ENCODE results near the gene ATP2B3. TPM values are rescaled to one million over a fixed set of nuclear protein-coding genes. Genes with fewer than 3 reads are reported as not detected.

Gene ATP2B3
- total RNA-seq (2011; cell fraction: chromatin; rRNA removed; ENCODE audit: low replicate concordance), result not detected in 2 replicates
- not detected in 2 replicates for total RNA-seq (2011; cell fraction: nucleolus; rRNA removed)
- not detected in 2 replicates for total RNA-seq (2011; cell fraction: nucleoplasm; rRNA removed)
- total RNA-seq (2014; rRNA removed) (not detected in 2 replicates), total RNA-seq (2014; rRNA removed; fragmentation: Illumina TruSeq; extraction: Trizol) (not detected in 2 replicates), total RNA-seq (2015; rRNA removed; fragmentation: Illumina TruSeq; extraction: Trizol) (not detected in 2 replicates), total RNA-seq (2021) (not detected in 2 replicates), polyA plus RNA-seq (2011; rRNA removed) (0.04 TPM in 1 of 2 replicates, not detected in the other), polyA plus RNA-seq (2014; fragmentation: Illumina TruSeq; extraction: Trizol) (not detected in 2 replicates), polyA plus RNA-seq (2014; fragmentation: Nextera tagmentation; extraction: Ambion mirVana) (under 1 TPM in 1 of 2 experiments, not detected in 1; 0.04 TPM), polyA plus RNA-seq (2014; rRNA removed) (0.04 TPM in 1 of 2 replicates, not detected in the other), polyA minus RNA-seq (2011; rRNA and poly(A)+ RNA removed) (not detected in 2 replicates), Bru-seq, nascent RNA (percentile 3 among the genes with signal in this experiment), BruChase-seq, experiment 1, labeled RNA remaining after a 2-hour chase (not detected), BruChase-seq, experiment 2, labeled RNA remaining after a 6-hour chase (not detected)
- 0.03 and 0.07 TPM in 2 replicates for polyA plus RNA-seq (2011; cell fraction: cytosol; rRNA removed)
- polyA plus RNA-seq (2011; cell fraction: nucleus; rRNA removed), result 0.04 and 0.06 TPM in 2 replicates
- polyA plus RNA-seq (2012), result 0.01 and 0.07 TPM in 2 replicates
- not detected in 2 replicates for polyA minus RNA-seq (2011; cell fraction: cytosol; rRNA and poly(A)+ RNA removed)
- not detected in 2 replicates for polyA minus RNA-seq (2011; cell fraction: nucleus; rRNA and poly(A)+ RNA removed)
- long read RNA-seq, experiment 1, result 0 reads
- long read RNA-seq, experiment 2, result 0 reads
- long read RNA-seq, experiment 3, result 0 reads

DNA sequence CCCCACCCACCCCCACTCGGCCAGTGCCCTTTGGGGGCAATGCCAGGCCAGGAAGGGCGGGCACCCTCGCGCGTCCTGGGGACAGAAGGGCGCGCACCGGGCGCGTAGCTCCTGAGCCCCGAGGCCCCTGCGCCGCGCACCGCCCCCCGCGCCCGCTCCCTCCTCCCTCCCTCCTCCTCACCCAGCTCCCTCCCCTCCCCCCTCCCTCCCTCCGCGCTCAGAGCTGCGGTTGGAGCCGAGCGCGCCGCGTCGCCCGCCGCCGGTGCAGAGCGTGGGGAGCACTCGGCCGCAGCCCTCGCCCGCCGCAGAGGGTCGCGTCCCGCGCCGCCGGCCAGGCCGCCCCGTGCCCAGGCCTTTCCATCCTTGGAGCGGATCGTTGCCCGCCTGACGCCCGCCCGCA lies at the start of gene ATP2B3:
ATP2B3 (plus strand) TSS at position 220 of the 400 bp plus-strand sequence. CDS start 18,606 bp downstream, outside the sequence.
- CTCF ChIA-PET (ENCODE audit: low intra/inter-chr PET ratio), result no interaction called here

More for the DNA sequence above, at the start of gene ATP2B3:
- no peaks in the 10 kb centered on the region for H3K36me3 ChIP-seq (ENCODE audit: control insufficient read depth, insufficient read depth, low read length)
- no TSS peak for BruUV-seq (replicated peaks)
- no peak within 1 kb of the TSS for H3K9ac ChIP-seq (ENCODE audit: insufficient read depth in 1 of 2, low read depth in 2 of 2, low read length in 2 of 2)
- no peaks in the 10 kb centered on the region for H4K20me1 ChIP-seq (replicated peaks; ENCODE audit: control insufficient read depth, insufficient read depth, low read length)
- peaks cover 0 to 6% of the 10 kb centered on the region in 2 experiments; a peak in 2 of 5 replicates for H3K4me1 ChIP-seq (replicated peaks in 1 of 2; ENCODE audit: control insufficient read depth in 2 of 2, insufficient read depth in 2 of 2, low read length in 2 of 2)
- H2AFZ ChIP-seq (ENCODE audit: low read depth, low read length), result no peak within 1 kb of the TSS
- H3K4me2 ChIP-seq (ENCODE audit: insufficient read depth, low read length), result no peak within 1 kb of the TSS
- H3K9me1 ChIP-seq (ENCODE audit: control insufficient read depth, insufficient read depth, low read length), result no peaks in the 10 kb centered on the region
- H3K27ac ChIP-seq (ENCODE audit: extremely low read depth, low read depth, low read length), result no peak within 1 kb of the TSS
- DNase-seq (ENCODE audit: extremely low read depth in 1 of 4, low spot score in 3 of 4) (no peak), ATAC-seq (no peak), FAIRE-seq (no peak)
- H3K4me3 ChIP-seq, result no peak within 1 kb of the TSS
- WGBS (ENCODE audit: insufficient coverage, low coverage, missing lambda C conversion rate), result no CpG with 5 or more reads among the region's 50 CpGs
- intact Hi-C loops (cut with micrococcal nuclease), result no loop called here
- no peaks in the 10 kb centered on the region for H3K9me3 ChIP-seq (replicated peaks; ENCODE audit: control insufficient read depth, insufficient read depth, low read depth, low read length)
- in situ Hi-C loops (cut with MboI), result no loop called here
- no peaks in the 10 kb centered on the region for H3K79me2 ChIP-seq (ENCODE audit: control insufficient read depth, insufficient read depth, low read length)
- no peak for TF ChIP-seq ZNF764 (CRISPR knock-in tag; IDR thresholded peaks at IDR 0.05; ENCODE audit: low read depth)
- no peak for TF ChIP-seq LEF1 (IDR thresholded peaks at IDR 0.05)
- TF ChIP-seq YY1 (IDR thresholded peaks at IDR 0.05; ENCODE audit: borderline replicate concordance in 1 of 3, control insufficient read depth in 1 of 3, extremely low read depth in 1 of 3, insufficient read depth in 3 of 3, insufficient read length in 1 of 3, insufficient replicate concordance in 2 of 3, low read depth in 1 of 3, low read length in 2 of 3), result no peak
- TF ChIP-seq ZNF184 (CRISPR knock-in tag; IDR thresholded peaks at IDR 0.05), result no peak
- no peak for TF ChIP-seq C11orf30 (IDR thresholded peaks at IDR 0.05; ENCODE audit: low read depth)
- TF ChIP-seq SRF (CRISPR knock-in tag; IDR thresholded peaks at IDR 0.05), result no peak
- TF ChIP-seq ARID1B (IDR thresholded peaks at IDR 0.05), result no peak
- TF ChIP-seq ELF2 (CRISPR knock-in tag; IDR thresholded peaks at IDR 0.05), result no peak
- TF ChIP-seq ZNF324 (CRISPR knock-in tag; IDR thresholded peaks at IDR 0.05), result no peak
- POLR2A ChIA-PET, result no interaction called here
- peaks cover under 1 to 30% of the 10 kb centered on the region in 2 experiments; a peak in 3 of 5 replicates for H3K27me3 ChIP-seq (ENCODE audit: control insufficient read depth in 2 of 2, insufficient read depth in 2 of 2, low read length in 2 of 2)

All from K562 (cell line).